Activated CD8-positive, alpha-beta memory T cell treated with anti-CD3 and anti-CD28 coated beads, Interleukin-2, amount 10 ng/mL, durations not matched to agents 7 days and 5 days (primary cell): ENCODE results near the gene CCDC106. TPM values are rescaled to one million over a fixed set of nuclear protein-coding genes. Genes with fewer than 3 reads are reported as not detected.
A peak's percentile ranks its signal among the peaks of the same experiment; 100 is the strongest.

Experiments
- ATAC-seq: fragments of 150-1000 bp; cut with Tn5 transposase; one replicate; pipeline ENCODE4 v1.10.0; 2021; ENCODE audit warnings: moderate library complexity
- CTCF ChIA-PET: fragments of 350-600 bp; sonication (Branson Sonifier 250); formaldehyde crosslinking; loops from one replicate; lab custom pipeline; 2021; ENCODE audit warnings: antibody characterized with exemption; lab: Charles Lee
- DNase-seq: peaks from one replicate; pipeline ENCODE4 v3.0.0-alpha.2; 2020
- H3K27ac Mint-ChIP-seq: one replicate; pipeline ENCODE4 v1.8.0; 2021; ENCODE audit warnings: mild to moderate bottlenecking, mixed read lengths
- H3K27me3 Mint-ChIP-seq: one replicate; pipeline ENCODE4 v1.8.0; 2021; ENCODE audit warnings: mixed read lengths
- H3K36me3 Mint-ChIP-seq: one replicate; pipeline ENCODE4 v1.8.0; 2021; ENCODE audit warnings: mild to moderate bottlenecking, mixed read lengths
- H3K4me1 Mint-ChIP-seq: one replicate; pipeline ENCODE4 v1.8.0; 2021; ENCODE audit warnings: mixed read lengths
- H3K4me3 Mint-ChIP-seq: one replicate; pipeline ENCODE4 v1.8.0; 2021; ENCODE audit warnings: mild to moderate bottlenecking, moderate library complexity, mixed read lengths
- H3K9me3 Mint-ChIP-seq: one replicate; pipeline ENCODE4 v1.8.0; 2022; ENCODE audit warnings: low read depth, mixed read lengths
- total RNA-seq, 2 experiments: library from RNA; stranded (reverse); gene quantifications; one replicate each; pipeline ENCODE4 v1.2.3, GENCODE V29; 2021

Gene CCDC106
- total RNA-seq, 2 experiments from 2014 or later: 5.9 TPM

DNA sequence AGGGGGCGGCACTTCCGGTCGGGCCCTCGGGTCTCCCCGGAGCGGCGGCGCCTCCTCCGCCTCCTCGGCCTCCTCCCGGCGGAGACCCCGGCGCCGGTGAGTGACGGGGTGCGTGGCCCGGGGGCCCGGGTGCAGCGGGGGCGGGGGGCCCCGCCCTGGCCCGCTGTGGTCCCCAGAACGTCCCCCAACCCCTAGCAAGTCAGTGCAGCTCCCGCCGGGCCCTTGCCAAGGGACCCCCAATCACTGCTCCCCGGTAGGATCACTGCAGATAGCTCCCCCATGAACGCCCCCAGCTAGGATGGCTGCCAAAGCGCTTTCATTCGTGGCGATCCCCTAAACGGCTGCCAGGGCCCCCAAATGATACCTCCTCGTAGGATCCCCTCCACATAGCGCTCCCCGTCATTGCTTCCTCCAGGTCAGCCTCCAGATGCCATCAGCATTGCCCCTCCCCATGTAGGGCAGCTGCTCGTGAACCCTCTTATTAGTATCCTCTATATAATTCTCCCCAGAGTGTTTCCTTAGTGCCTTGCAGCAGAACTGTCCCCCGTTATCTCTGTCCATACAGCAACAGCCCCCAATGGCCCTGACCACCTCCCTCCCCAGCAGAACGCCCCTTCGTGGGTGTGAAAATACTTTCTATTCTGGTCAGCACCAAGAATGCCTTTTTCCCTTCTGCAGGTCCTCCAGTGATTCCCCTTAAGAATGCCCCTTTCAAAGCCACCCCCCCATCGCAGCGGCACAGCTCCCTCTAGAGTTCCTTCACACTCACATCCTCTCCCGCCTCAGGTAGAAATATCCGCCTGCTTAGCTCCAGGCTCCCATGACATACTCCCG lies 42.2 kb upstream of the CCDC106 start, which contains the start of gene ZNF865:
Gene ZNF865 (plus strand): TSS at position 11 of the 834 bp plus-strand sequence. CDS start 7,972 bp downstream, outside the sequence.
- no peaks in the 10 kb centered on the region for H3K9me3 Mint-ChIP-seq
- CTCF ChIA-PET: interaction anchor here (0.6 to 4.2 kb wide), 28 partner anchors 9 to 465 kb away, joined by 3 to 44 read pairs (median 4); partner anchors contain the start of genes ISOC2, U2AF2, ZNF579 and ZNF628
- peak within 1 kb of the TSS; percentile 95 for H3K27ac Mint-ChIP-seq
- peak within 1 kb of the TSS; percentile 92 for H3K4me3 Mint-ChIP-seq
- DNase-seq (peak; percentile 83), ATAC-seq (peak; percentile 34)
- peaks cover 25% of the 10 kb centered on the region for H3K36me3 Mint-ChIP-seq
- H3K4me1 Mint-ChIP-seq: peaks cover 50% of the 10 kb centered on the region
- H3K27me3 Mint-ChIP-seq: no peaks in the 10 kb centered on the region

DNA sequence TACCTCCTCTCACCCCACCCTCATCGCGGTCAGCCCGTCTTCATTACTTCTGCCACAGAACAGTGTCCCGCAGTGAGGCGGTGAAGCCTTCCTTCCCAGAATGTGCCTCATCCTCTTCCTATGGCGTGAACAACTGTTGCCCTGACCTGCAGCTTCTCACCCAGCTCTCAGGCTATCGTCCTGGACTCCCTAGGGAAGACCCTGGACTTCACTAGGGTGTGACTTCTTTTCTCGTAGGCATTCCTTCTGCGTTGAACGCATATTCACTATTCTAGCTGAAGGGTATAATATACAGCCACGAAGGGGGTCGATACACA lies 41.6 kb upstream of the CCDC106 start:
- peaks cover 25% of the 10 kb centered on the region for H3K36me3 Mint-ChIP-seq
- H3K4me1 Mint-ChIP-seq: peaks cover 44% of the 10 kb centered on the region
- ATAC-seq: no peak
- no peaks in the 10 kb centered on the region for H3K27me3 Mint-ChIP-seq
- no peaks in the 10 kb centered on the region for H3K9me3 Mint-ChIP-seq
- H3K27ac Mint-ChIP-seq: peak overlapping the region; percentile 95
- CTCF ChIA-PET: interaction anchor here (0.9 to 4.2 kb wide), 25 partner anchors 10 to 465 kb away, joined by 3 to 44 read pairs (median 5); partner anchors contain the start of genes U2AF2, ZNF579, ZNF628 and ZNF784
- DNase-seq: no peak
- peak overlapping the region; percentile 92 for H3K4me3 Mint-ChIP-seq

DNA sequence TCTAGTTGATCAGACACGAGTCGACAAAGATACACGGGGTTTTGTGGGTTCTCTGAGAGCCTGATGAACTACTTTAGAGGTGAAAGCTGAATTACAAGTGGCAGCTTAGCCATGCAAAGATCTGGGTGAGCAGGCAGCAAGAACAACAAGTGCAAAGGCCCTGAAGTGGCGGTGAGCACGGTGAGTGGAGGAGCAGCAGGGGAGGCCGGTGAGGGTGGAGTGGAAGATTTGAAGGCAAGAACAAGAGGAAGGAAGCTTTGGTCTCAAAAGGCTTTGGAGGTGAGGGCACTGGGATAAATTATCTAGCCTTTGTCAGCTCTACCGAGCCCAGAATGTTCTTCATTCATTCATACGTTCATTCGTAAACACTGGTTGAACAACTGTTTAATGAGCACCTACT lies 41.2 kb upstream of the CCDC106 start:
- DNase-seq (no peak), ATAC-seq (no peak)
- no peaks in the 10 kb centered on the region for H3K9me3 Mint-ChIP-seq
- H3K27ac Mint-ChIP-seq: peak overlapping the region; percentile 95
- peaks cover 40% of the 10 kb centered on the region for H3K4me1 Mint-ChIP-seq
- CTCF ChIA-PET: interaction anchor here (0.9 to 4.2 kb wide), 23 partner anchors 10 to 466 kb away, joined by 3 to 44 read pairs (median 5); partner anchors contain the start of genes U2AF2, ZNF579, ZNF628 and ZNF784
- no peaks in the 10 kb centered on the region for H3K27me3 Mint-ChIP-seq
- H3K36me3 Mint-ChIP-seq: peaks cover 25% of the 10 kb centered on the region
- H3K4me3 Mint-ChIP-seq: peak overlapping the region; percentile 92

DNA sequence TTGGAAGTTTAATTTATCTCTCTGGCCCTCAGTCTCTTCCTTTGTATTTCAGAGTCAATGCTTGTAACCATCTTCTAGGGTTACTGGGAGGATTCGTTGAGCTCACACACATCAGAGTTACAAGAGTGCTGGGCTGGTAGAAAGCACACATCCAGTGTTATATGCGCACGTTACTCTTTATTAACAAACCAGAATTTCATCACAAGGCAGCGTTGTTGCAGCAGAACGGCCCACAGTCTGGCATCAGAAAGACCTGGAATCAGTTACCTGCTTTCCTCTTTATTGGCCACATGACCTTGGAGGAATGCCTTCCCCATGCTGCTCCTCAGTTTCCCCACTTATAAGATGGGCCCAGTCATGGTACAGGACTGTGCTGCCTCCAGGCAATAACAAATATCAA lies 38.7 kb upstream of the CCDC106 start:
- no peak overlapping the region for H3K27ac Mint-ChIP-seq
- ATAC-seq (no peak), DNase-seq (no peak)
- CTCF ChIA-PET: interaction anchor here (1.6 kb wide), 1 partner anchor 15 kb away, joined by 4 read pairs; the partner anchor contains the start of gene ZNF784
- H3K9me3 Mint-ChIP-seq: no peaks in the 10 kb centered on the region
- no peak overlapping the region for H3K4me3 Mint-ChIP-seq
- H3K4me1 Mint-ChIP-seq: peaks cover 34% of the 10 kb centered on the region
- peaks cover 30% of the 10 kb centered on the region for H3K36me3 Mint-ChIP-seq
- no peaks in the 10 kb centered on the region for H3K27me3 Mint-ChIP-seq

DNA sequence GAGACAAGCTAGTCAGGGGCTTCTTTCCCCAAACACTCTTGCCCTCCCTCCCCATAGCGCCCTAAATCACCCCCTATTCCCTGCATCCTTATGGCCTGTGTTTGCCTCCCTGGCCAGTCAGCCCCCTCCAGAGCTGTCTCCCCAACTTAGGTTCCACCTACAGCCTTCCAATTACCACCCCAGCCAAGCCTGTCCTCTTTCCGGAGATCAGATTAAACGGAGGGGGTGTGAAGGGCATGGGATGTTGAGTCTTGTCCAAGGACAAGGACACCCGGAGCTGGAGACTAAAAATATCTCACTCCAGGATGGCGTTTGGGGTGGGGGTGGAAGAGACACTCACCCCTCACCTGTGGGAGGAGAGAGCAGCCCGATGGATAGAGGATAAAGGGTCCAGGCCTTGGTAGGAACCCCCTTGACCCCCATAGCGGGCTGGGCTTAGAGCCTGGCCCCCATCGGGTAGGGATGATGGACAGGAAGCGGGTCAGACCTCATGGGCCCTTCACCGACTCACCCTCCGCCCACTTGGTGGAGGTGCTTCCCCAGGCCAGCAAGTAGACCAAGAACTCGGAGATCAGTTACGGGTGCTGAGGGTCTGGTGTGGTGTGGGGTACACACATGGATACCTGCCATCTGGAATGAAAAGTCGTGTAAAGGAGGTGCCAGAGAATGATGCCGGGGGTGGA lies 36.6 kb upstream of the CCDC106 start:
- Mint-ChIP-seq H3K36me3 (peaks cover 33% of the 10 kb centered on the region), H3K4me1 (peaks cover 22% of the 10 kb centered on the region), H3K4me3 (no peak overlapping the region), H3K27me3 (no peaks in the 10 kb centered on the region), H3K9me3 (no peaks in the 10 kb centered on the region), H3K27ac (no peak overlapping the region)
- CTCF ChIA-PET: interaction anchor here (1.1 to 1.5 kb wide), 3 partner anchors 14 to 21 kb away, joined by 3 to 4 read pairs (median 4); no protein-coding TSS in a partner anchor
- ATAC-seq (no peak), DNase-seq (no peak)

DNA sequence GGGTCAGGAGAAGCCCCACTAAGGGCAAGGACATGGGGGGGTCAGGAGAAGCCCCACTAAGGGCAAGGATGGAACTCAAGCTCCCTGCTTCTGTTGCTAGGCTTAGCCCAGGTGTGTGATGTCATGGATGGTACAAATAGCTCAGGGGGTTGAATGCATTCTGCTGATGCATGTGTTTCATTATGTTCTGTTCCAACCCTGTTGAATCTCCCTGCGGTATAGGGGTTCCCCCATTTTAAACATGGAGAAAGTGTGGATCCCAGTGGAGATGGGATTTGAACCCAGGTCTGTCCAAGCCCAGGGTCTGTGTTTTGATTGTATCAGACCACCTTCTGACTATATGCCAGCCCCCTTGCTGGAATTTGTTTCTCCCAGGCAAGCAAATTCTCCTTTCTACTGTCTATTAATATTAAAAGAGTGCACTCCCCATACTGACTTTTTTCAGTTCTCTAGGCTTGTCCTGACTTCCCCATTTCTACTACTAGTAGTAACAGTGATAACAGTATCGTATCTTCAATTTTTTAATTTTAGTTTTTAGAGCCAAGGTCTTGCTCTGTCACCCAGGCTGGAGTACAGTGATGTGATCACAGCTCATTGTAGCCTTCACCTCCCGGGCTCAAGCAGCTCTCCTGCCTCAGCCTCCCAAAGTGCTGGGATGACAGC lies 35.9 kb upstream of the CCDC106 start:
- DNase-seq (no peak), ATAC-seq (no peak)
- H3K27ac Mint-ChIP-seq: no peak overlapping the region
- H3K36me3 Mint-ChIP-seq: peaks cover 36% of the 10 kb centered on the region
- CTCF ChIA-PET: interaction anchor here (1.2 kb wide), 1 partner anchor 19 kb away, joined by 4 read pairs; no protein-coding TSS in a partner anchor
- H3K4me3 Mint-ChIP-seq: no peak overlapping the region
- no peaks in the 10 kb centered on the region for H3K9me3 Mint-ChIP-seq
- H3K27me3 Mint-ChIP-seq: no peaks in the 10 kb centered on the region
- H3K4me1 Mint-ChIP-seq: peaks cover 15% of the 10 kb centered on the region

DNA sequence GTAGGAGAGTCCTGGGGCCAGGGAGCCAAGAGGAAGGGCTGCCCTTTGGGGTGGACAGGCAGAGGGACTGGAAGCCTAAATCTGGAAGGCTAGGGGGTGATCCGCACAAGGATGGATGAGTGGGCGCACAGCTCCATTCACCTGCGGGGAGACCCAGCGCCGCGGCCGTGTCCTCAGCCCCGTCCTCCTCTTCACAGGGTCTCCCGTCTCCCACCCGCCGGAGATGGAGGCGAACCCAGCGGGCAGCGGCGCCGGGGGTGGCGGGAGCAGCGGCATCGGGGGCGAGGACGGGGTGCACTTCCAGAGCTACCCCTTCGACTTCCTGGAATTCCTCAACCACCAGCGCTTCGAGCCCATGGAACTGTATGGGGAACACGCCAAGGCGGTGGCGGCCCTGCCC lies 34.6 kb upstream of the CCDC106 start:
- Mint-ChIP-seq H3K9me3 (no peaks in the 10 kb centered on the region), H3K4me3 (no peak overlapping the region), H3K4me1 (peaks cover 6% of the 10 kb centered on the region), H3K36me3 (peaks cover 39% of the 10 kb centered on the region), H3K27me3 (no peaks in the 10 kb centered on the region), H3K27ac (no peak overlapping the region)
- ATAC-seq (no peak), DNase-seq (no peak)
- CTCF ChIA-PET: no interaction called here

DNA sequence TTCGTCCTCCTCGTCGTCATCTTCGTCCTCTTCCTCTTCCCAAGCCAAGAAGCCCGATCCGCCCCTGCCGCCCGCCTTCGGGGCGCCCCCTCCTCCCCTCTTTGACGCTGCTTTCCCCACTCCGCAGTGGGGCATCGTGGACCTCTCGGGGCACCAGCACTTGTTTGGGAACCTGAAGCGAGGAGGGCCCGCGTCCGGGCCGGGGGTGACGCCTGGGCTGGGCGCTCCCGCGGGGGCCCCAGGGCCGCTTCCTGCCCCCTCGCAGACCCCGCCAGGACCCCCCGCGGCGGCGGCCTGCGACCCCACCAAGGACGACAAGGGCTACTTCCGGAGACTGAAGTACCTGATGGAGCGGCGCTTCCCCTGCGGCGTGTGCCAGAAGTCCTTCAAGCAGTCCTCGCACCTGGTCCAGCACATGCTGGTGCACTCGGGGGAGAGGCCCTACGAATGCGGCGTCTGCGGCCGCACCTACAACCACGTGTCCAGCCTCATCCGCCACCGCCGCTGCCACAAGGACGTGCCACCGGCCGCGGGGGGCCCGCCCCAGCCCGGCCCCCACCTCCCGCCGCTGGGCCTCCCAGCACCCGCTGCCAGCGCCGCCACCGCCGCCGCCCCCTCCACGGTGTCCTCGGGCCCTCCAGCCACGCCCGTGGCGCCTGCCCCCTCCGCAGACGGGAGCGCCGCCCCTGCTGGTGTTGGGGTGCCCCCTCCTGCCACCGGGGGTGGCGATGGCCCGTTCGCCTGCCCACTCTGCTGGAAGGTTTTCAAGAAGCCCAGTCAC lies 33.9 kb upstream of the CCDC106 start:
- Mint-ChIP-seq H3K27me3 (no peaks in the 10 kb centered on the region), H3K9me3 (no peaks in the 10 kb centered on the region), H3K27ac (no peak overlapping the region), H3K36me3 (peaks cover 35% of the 10 kb centered on the region), H3K4me3 (no peak overlapping the region), H3K4me1 (peaks cover 2% of the 10 kb centered on the region)
- ATAC-seq (no peak), DNase-seq (no peak)
- CTCF ChIA-PET: no interaction called here

DNA sequence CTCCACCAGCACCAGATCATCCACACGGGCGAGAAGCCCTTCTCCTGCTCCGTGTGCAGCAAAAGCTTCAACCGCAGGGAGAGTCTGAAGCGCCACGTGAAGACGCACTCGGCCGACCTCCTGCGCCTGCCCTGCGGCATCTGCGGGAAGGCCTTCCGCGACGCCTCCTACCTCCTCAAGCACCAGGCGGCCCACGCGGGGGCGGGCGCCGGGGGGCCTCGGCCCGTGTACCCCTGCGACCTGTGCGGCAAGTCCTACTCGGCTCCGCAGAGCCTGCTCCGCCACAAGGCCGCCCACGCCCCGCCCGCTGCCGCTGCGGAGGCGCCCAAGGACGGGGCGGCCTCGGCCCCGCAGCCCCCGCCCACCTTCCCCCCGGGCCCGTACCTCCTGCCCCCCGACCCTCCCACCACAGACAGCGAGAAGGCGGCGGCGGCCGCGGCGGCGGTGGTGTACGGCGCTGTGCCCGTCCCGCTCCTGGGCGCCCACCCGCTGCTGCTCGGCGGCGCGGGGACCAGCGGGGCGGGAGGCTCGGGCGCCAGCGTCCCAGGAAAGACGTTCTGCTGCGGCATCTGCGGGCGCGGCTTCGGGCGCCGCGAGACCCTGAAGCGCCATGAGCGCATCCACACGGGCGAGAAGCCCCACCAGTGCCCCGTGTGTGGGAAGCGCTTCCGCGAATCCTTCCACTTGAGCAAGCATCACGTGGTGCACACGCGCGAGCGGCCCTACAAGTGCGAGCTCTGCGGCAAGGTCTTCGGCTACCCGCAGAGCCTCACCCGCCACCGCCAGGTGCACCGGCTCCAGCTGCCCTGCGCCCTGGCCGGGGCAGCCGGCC lies 33.1 kb upstream of the CCDC106 start:
- CTCF ChIA-PET: interaction anchor here (0.9 kb wide), 1 partner anchor 111 kb away, joined by 3 read pairs; no protein-coding TSS in a partner anchor
- no peaks in the 10 kb centered on the region for H3K9me3 Mint-ChIP-seq
- H3K36me3 Mint-ChIP-seq: peaks cover 30% of the 10 kb centered on the region

DNA sequence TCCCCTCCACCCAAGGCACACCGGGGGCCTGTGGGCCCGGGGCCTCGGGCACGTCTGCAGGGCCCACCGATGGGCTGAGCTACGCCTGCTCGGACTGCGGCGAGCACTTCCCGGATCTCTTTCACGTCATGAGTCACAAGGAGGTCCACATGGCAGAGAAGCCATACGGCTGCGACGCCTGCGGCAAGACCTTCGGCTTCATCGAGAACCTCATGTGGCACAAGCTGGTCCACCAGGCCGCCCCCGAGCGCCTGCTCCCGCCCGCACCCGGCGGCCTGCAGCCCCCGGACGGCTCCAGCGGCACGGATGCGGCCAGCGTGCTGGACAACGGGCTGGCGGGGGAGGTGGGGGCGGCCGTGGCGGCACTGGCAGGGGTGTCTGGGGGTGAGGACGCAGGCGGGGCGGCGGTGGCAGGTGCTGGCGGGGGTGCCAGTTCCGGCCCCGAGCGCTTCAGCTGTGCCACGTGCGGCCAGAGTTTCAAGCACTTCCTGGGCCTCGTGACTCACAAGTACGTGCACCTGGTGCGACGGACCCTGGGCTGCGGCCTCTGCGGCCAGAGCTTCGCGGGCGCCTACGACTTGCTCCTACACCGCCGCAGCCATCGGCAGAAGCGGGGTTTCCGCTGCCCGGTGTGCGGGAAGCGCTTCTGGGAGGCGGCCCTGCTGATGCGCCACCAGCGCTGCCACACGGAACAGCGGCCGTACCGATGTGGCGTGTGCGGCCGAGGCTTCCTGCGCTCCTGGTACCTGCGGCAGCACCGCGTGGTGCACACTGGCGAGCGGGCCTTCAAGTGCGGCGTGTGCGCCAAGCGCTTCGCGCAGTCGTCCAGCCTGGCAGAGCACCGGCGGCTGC lies 32.2 kb upstream of the CCDC106 start:
- no peak for ATAC-seq
- H3K27me3 Mint-ChIP-seq: no peaks in the 10 kb centered on the region

More for the DNA sequence above, 33.1 kb upstream of the CCDC106 start:
- DNase-seq: no peak
- H3K27me3 Mint-ChIP-seq: no peaks in the 10 kb centered on the region
- ATAC-seq: no peak
- no peak overlapping the region for H3K4me3 Mint-ChIP-seq
- H3K4me1 Mint-ChIP-seq: peaks cover 8% of the 10 kb centered on the region
- no peak overlapping the region for H3K27ac Mint-ChIP-seq

DNA sequence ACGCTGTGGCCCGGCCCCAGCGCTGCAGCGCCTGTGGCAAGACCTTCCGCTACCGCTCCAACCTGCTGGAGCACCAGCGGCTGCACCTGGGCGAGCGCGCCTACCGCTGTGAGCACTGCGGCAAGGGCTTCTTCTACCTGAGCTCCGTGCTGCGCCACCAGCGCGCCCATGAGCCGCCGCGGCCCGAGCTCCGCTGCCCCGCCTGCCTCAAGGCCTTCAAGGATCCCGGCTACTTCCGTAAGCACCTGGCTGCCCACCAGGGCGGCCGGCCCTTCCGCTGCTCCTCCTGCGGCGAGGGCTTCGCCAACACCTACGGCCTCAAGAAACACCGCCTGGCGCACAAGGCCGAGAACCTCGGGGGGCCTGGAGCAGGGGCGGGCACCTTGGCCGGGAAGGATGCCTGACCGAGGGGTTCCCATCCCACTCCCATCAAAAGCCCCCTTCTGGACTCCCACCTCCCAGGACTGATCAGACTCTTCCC lies 31.6 kb upstream of the CCDC106 start:
- Mint-ChIP-seq H3K4me1 (peaks cover 23% of the 10 kb centered on the region), H3K36me3 (peaks cover 34% of the 10 kb centered on the region), H3K27ac (no peak overlapping the region), H3K4me3 (no peak overlapping the region), H3K9me3 (no peaks in the 10 kb centered on the region), H3K27me3 (no peaks in the 10 kb centered on the region)
- ATAC-seq (no peak), DNase-seq (no peak)
- CTCF ChIA-PET: interaction anchor here (0.5 kb wide), 1 partner anchor 52 kb away, joined by 5 read pairs; no protein-coding TSS in a partner anchor

More for the DNA sequence above, 32.2 kb upstream of the CCDC106 start:
- H3K9me3 Mint-ChIP-seq: no peaks in the 10 kb centered on the region
- H3K27ac Mint-ChIP-seq: no peak overlapping the region
- H3K4me1 Mint-ChIP-seq: peaks cover 16% of the 10 kb centered on the region
- peaks cover 34% of the 10 kb centered on the region for H3K36me3 Mint-ChIP-seq
- no peak for DNase-seq
- CTCF ChIA-PET: interaction anchor here (0.9 kb wide), 1 partner anchor 112 kb away, joined by 3 read pairs; no protein-coding TSS in a partner anchor
- no peak overlapping the region for H3K4me3 Mint-ChIP-seq
